Neural progenitor cell (in vitro differentiated cells): ENCODE data around the gene FREM1. TPM values are rescaled to one million over a fixed set of nuclear protein-coding genes. Genes with fewer than 3 reads are reported as not detected.

Source experiments
- DNase-seq: peaks from one replicate; pipeline ENCODE4 v3.0.0-alpha.2; 2016; ENCODE audit warnings: low spot score
- H2AFZ ChIP-seq: fragments of 200-600 bp; sonication (generic); replicated peaks from 2 replicates; pipeline ENCODE4 v1.6.1; 2016; ENCODE audit warnings: antibody characterized with exemption
- H3F3A ChIP-seq: fragments of 200-600 bp; sonication (generic); 2 replicates; pipeline ENCODE4 v1.6.1; 2016; ENCODE audit warnings: antibody characterized with exemption, low read depth
- H3K27ac ChIP-seq: fragments of 200-600 bp; sonication (generic); 2 replicates; pipeline ENCODE4 v1.5.1; 2016; ENCODE audit warnings: mild to moderate bottlenecking
- H3K27me3 ChIP-seq: fragments of 200-600 bp; sonication (generic); 2 replicates; pipeline ENCODE4 v1.6.1; 2016; ENCODE audit warnings: mild to moderate bottlenecking, moderate library complexity
- H3K36me3 ChIP-seq: fragments of 200-600 bp; sonication (generic); 2 replicates; pipeline ENCODE4 v1.5.1; 2016
- H3K4me1 ChIP-seq: fragments of 200-600 bp; sonication (generic); 2 replicates; pipeline ENCODE4 v1.6.1; 2016; ENCODE audit warnings: mixed run types
- H3K4me2 ChIP-seq: fragments of 200-600 bp; sonication (generic); 2 replicates; pipeline ENCODE4 v1.6.1; 2016
- H3K4me3 ChIP-seq: fragments of 200-600 bp; sonication (generic); 2 replicates; pipeline ENCODE4 v1.5.1; 2016
- H3K79me2 ChIP-seq: fragments of 200-600 bp; sonication (generic); 2 replicates; pipeline ENCODE4 v1.6.1; 2016; ENCODE audit warnings: low read depth
- H3K9ac ChIP-seq: fragments of 200-600 bp; sonication (generic); 2 replicates; pipeline ENCODE4 v1.6.1; 2016
- H3K9me3 ChIP-seq: fragments of 200-600 bp; sonication (generic); 2 replicates; pipeline ENCODE4 v1.5.1; 2016; ENCODE audit warnings: low read depth
- H4K20me1 ChIP-seq: fragments of 200-600 bp; sonication (generic); 2 replicates; pipeline ENCODE4 v1.6.1; 2016; ENCODE audit warnings: low read depth
- H3K27ac Mint-ChIP-seq: 3 replicates; pipeline ENCODE4 v1.8.0; 2021; ENCODE audit warnings: mixed read lengths
- H3K27me3 Mint-ChIP-seq: 2 replicates; pipeline ENCODE4 v1.8.0; 2022; ENCODE audit warnings: low read depth, mild to moderate bottlenecking, inconsistent platforms, moderate library complexity, mixed read lengths; ENCODE audit not compliant: insufficient read depth
- H3K36me3 Mint-ChIP-seq: 3 replicates; pipeline ENCODE4 v1.8.0; 2021; ENCODE audit warnings: mixed read lengths
- H3K4me1 Mint-ChIP-seq: 3 replicates; pipeline ENCODE4 v1.8.0; 2021; ENCODE audit warnings: mixed read lengths
- H3K4me3 Mint-ChIP-seq: 3 replicates; pipeline ENCODE4 v1.8.0; 2021; ENCODE audit warnings: mild to moderate bottlenecking, moderate library complexity, mixed read lengths
- H3K9me3 Mint-ChIP-seq: 3 replicates; pipeline ENCODE4 v1.8.0; 2020; ENCODE audit warnings: mixed read lengths
- CTCF ChIP-seq: fragments of 200-600 bp; sonication (generic); IDR thresholded peaks from 2 replicates; pipeline ENCODE4 v1.5.1; 2017; ENCODE audit warnings: antibody characterized with exemption, mild to moderate bottlenecking
- EZH2 ChIP-seq: fragments of 200-600 bp; sonication (generic); IDR thresholded peaks from 2 replicates; pipeline ENCODE4 v1.6.1; 2017; ENCODE audit warnings: antibody characterized with exemption, mild to moderate bottlenecking, moderate library complexity
- EZH2phosphoT487 ChIP-seq: fragments of 200-600 bp; sonication (generic); IDR thresholded peaks from 2 replicates; pipeline ENCODE4 v1.6.1; 2017; ENCODE audit warnings: antibody characterized with exemption
- total RNA-seq: library from RNA; depleted of rRNA; stranded (reverse); fragments of >200 nt; gene quantifications from 2 replicates; pipeline ENCODE4 v1.2.3, GENCODE V29; 2015; ENCODE audit warnings: low replicate concordance

The FREM1 gene
- total RNA-seq, 1 donor from 2014 or later = 1.2 TPM

- no peak overlapping the region for H2AFZ ChIP-seq
- Mint-ChIP-seq H3K36me3 (peaks cover 34% of the 10 kb centered on the region), H3K4me3 (no peak overlapping the region), H3K27ac (no peak overlapping the region), H3K4me1 (peaks cover 3% of the 10 kb centered on the region), H3K9me3 (no peaks in the 10 kb centered on the region), H3K27me3 (peaks cover 2% of the 10 kb centered on the region)
- no peaks in the 10 kb centered on the region for H3K79me2 ChIP-seq
- H3K4me3 ChIP-seq = no peak overlapping the region
- DNase-seq = no peak
- no peak overlapping the region for H3K27ac ChIP-seq
- H3F3A ChIP-seq = no peaks in the 10 kb centered on the region
- no peaks in the 10 kb centered on the region for H3K9me3 ChIP-seq
- H4K20me1 ChIP-seq = no peaks in the 10 kb centered on the region
- no peaks in the 10 kb centered on the region for H3K4me1 ChIP-seq
- H3K4me2 ChIP-seq = no peak overlapping the region
- H3K36me3 ChIP-seq = no peaks in the 10 kb centered on the region
- no peaks in the 10 kb centered on the region for H3K27me3 ChIP-seq
- TF ChIP-seq CTCF (no peak), EZH2phosphoT487 (no peak), EZH2 (no peak)
- no peak overlapping the region for H3K9ac ChIP-seq
Measured at GRCh38 chr9:14814249-14814628, 96.0 kb downstream of the FREM1 start.

GRCh38 chr9:14813336-14814248, 96.6 kb downstream of the FREM1 start:
- H3K4me1 Mint-ChIP-seq = peaks cover 3% of the 10 kb centered on the region
- H3K4me3 Mint-ChIP-seq = no peak overlapping the region
- Histone ChIP-seq H4K20me1 (no peaks in the 10 kb centered on the region), H3K9me3 (no peaks in the 10 kb centered on the region), H3F3A (no peaks in the 10 kb centered on the region), H3K4me2 (no peak overlapping the region), H3K4me1 (no peaks in the 10 kb centered on the region), H3K27me3 (no peaks in the 10 kb centered on the region), H3K4me3 (no peak overlapping the region), H3K36me3 (no peaks in the 10 kb centered on the region), H2AFZ (peak overlapping the region; percentile 22), H3K79me2 (no peaks in the 10 kb centered on the region), H3K27ac (no peak overlapping the region), H3K9ac (no peak overlapping the region)
- H3K36me3 Mint-ChIP-seq = peaks cover 34% of the 10 kb centered on the region
- peak overlapping the region; percentile 18 for H3K27ac Mint-ChIP-seq
- peaks cover 2% of the 10 kb centered on the region for H3K27me3 Mint-ChIP-seq
- no peak for DNase-seq
- H3K9me3 Mint-ChIP-seq = no peaks in the 10 kb centered on the region
- TF ChIP-seq EZH2phosphoT487 (no peak), CTCF (no peak), EZH2 (no peak)

- Mint-ChIP-seq H3K36me3 (peaks cover 38% of the 10 kb centered on the region), H3K4me1 (peaks cover 3% of the 10 kb centered on the region), H3K27ac (peak overlapping the region; percentile 46), H3K4me3 (no peak overlapping the region), H3K27me3 (peaks cover 2% of the 10 kb centered on the region), H3K9me3 (no peaks in the 10 kb centered on the region)
- no peaks in the 10 kb centered on the region for H3K9me3 ChIP-seq
- no peaks in the 10 kb centered on the region for H4K20me1 ChIP-seq
- H3K9ac ChIP-seq = no peak overlapping the region
- no peak for DNase-seq
- no peak overlapping the region for H2AFZ ChIP-seq
- no peak overlapping the region for H3K4me3 ChIP-seq
- no peaks in the 10 kb centered on the region for H3K79me2 ChIP-seq
- no peaks in the 10 kb centered on the region for H3K4me1 ChIP-seq
- H3K27ac ChIP-seq = no peak overlapping the region
- no peak for TF ChIP-seq EZH2
- no peak for TF ChIP-seq CTCF
- H3K4me2 ChIP-seq = no peak overlapping the region
- H3K36me3 ChIP-seq = no peaks in the 10 kb centered on the region
- H3K27me3 ChIP-seq = no peaks in the 10 kb centered on the region
- H3F3A ChIP-seq = no peaks in the 10 kb centered on the region
Measured at GRCh38 chr9:14812806-14813205, 97.4 kb downstream of the FREM1 start.
